ENCODE measurements around the gene PPP4R3B. TPM values are rescaled to one million over a fixed set of nuclear protein-coding genes. Genes with fewer than 3 reads are reported as not detected.

PPP4R3B gene
- total and polyA plus RNA-seq, 2 experiments from 2014 or later: 25.6 to 56.6 TPM

GRCh38 chr2:55595536-55595935 is 21.9 kb downstream of the PPP4R3B start:
- no peaks in the 10 kb centered on the region for H3K4me1 Mint-ChIP-seq
- H3K4me3 Mint-ChIP-seq: no peak overlapping the region

GRCh38 chr2:55592130-55592529 is 25.3 kb downstream of the PPP4R3B start:
- H3K9me2 ChIP-seq (ENCODE audit: insufficient read depth): no peaks in the 10 kb centered on the region
- no peak overlapping the region for H3K4me3 ChIP-seq
- no peaks in the 10 kb centered on the region for H3K4me1 ChIP-seq (ENCODE audit: insufficient read depth)
- no peak for ATAC-seq
- H2AFZ ChIP-seq: no peak overlapping the region
- H3K9me3 Mint-ChIP-seq: no peaks in the 10 kb centered on the region
- TF ChIP-seq CTCF (conservative IDR thresholded peaks at IDR 0.05; ENCODE audit: low read depth in 2 of 2): no peak
- TF ChIP-seq REST (IDR thresholded peaks at IDR 0.05; ENCODE audit: unreplicated experiment): no peak
- H3K27me3 Mint-ChIP-seq (ENCODE audit: insufficient read depth, low read depth, poor library complexity): no peaks in the 10 kb centered on the region
- no peaks in the 10 kb centered on the region for H3K27me3 ChIP-seq (ENCODE audit: insufficient read depth)
- no peak overlapping the region for H3K27ac Mint-ChIP-seq
- H3K79me2 ChIP-seq (replicated peaks; ENCODE audit: insufficient read depth): peaks cover 7% of the 10 kb centered on the region; the same call in 1 of the 2 replicates
- DNase-seq (ENCODE audit: low spot score): no peak
- H3K4me2 ChIP-seq: no peak overlapping the region
- no peak overlapping the region for H3K27ac ChIP-seq (ENCODE audit: low read depth)
- H4K20me1 ChIP-seq (replicated peaks; ENCODE audit: insufficient read depth): no peaks in the 10 kb centered on the region
- no peaks in the 10 kb centered on the region for H3F3A ChIP-seq (replicated peaks; ENCODE audit: low read depth)
- no peaks in the 10 kb centered on the region for H3K36me3 ChIP-seq (ENCODE audit: insufficient read depth)
- H3K36me3 Mint-ChIP-seq (ENCODE audit: low read depth): peaks cover 6% of the 10 kb centered on the region; the same call in 1 of the 3 replicates
- H3K4me1 Mint-ChIP-seq: no peaks in the 10 kb centered on the region
- H3K4me3 Mint-ChIP-seq: no peak overlapping the region

More at GRCh38 chr2:55595536-55595935, 21.9 kb downstream of the PPP4R3B start:
- no peaks in the 10 kb centered on the region for H3K27me3 ChIP-seq (ENCODE audit: insufficient read depth)
- Mint-ChIP-seq H3K27me3 (ENCODE audit: insufficient read depth, low read depth, poor library complexity) (no peaks in the 10 kb centered on the region), H3K9me3 (no peaks in the 10 kb centered on the region), H3K36me3 (ENCODE audit: low read depth) (peaks cover 8% of the 10 kb centered on the region; the same call in 1 of the 3 replicates), H3K27ac (no peak overlapping the region)
- H2AFZ ChIP-seq: no peak overlapping the region
- H3K27ac ChIP-seq (ENCODE audit: low read depth): no peak overlapping the region
- ATAC-seq (no peak), DNase-seq (ENCODE audit: low spot score) (no peak)
- no peaks in the 10 kb centered on the region for H3F3A ChIP-seq (replicated peaks; ENCODE audit: low read depth)
- H3K9me2 ChIP-seq (ENCODE audit: insufficient read depth): no peaks in the 10 kb centered on the region
- no peaks in the 10 kb centered on the region for H3K4me1 ChIP-seq (ENCODE audit: insufficient read depth)
- H3K36me3 ChIP-seq (ENCODE audit: insufficient read depth): no peaks in the 10 kb centered on the region
- H3K4me3 ChIP-seq: no peak overlapping the region
- H4K20me1 ChIP-seq (replicated peaks; ENCODE audit: insufficient read depth): no peaks in the 10 kb centered on the region
- H3K4me2 ChIP-seq: no peak overlapping the region
- peaks cover 10% of the 10 kb centered on the region; the same call in 1 of the 2 replicates for H3K79me2 ChIP-seq (replicated peaks; ENCODE audit: insufficient read depth)
- TF ChIP-seq POLR2AphosphoS5 (IDR thresholded peaks at IDR 0.05; ENCODE audit: low read depth) (no peak), JUNB (IDR thresholded peaks at IDR 0.05; ENCODE audit: unreplicated experiment) (no peak), ZNF331 (CRISPR knock-in tag; IDR thresholded peaks at IDR 0.05; ENCODE audit: low read depth) (no peak), STAT1 (IDR thresholded peaks at IDR 0.05; ENCODE audit: unreplicated experiment) (no peak), EZH2phosphoT487 (IDR thresholded peaks at IDR 0.05; ENCODE audit: unreplicated experiment) (no peak), CREB1 (CRISPR knock-in tag; IDR thresholded peaks at IDR 0.05; ENCODE audit: low read depth) (no peak)

Data from GM23338 (cell line).